Body of pancreas (tissue), 4 donors: ENCODE measurements around the gene LRRC9.
"Not testable (repeated sequence)": the region's sequence is repeated elsewhere in the genome, so short reads cannot be mapped to it uniquely, and the experiment has no call there.

Source experiments
- POLR2A ChIP-seq, 3 donors: fragments of 450-650 bp; IDR thresholded peaks; one replicate each; pipeline ENCODE4 v1.6.1; 2016; ENCODE audit warnings: antibody characterized with exemption in 3 of 3, mild to moderate bottlenecking in 2 of 3
- TF ChIP-seq, protein P1 (sequence below), 7 experiments: fragments of 450-650 bp in 4 of 7; fragments of 200-600 bp in 3 of 7; sonication (generic) in 3 of 7; IDR thresholded peaks; one replicate each; pipeline ENCODE4 v1.5.1; 2016 to 2019; ENCODE audit warnings: antibody characterized with exemption in 7 of 7

DNA sequence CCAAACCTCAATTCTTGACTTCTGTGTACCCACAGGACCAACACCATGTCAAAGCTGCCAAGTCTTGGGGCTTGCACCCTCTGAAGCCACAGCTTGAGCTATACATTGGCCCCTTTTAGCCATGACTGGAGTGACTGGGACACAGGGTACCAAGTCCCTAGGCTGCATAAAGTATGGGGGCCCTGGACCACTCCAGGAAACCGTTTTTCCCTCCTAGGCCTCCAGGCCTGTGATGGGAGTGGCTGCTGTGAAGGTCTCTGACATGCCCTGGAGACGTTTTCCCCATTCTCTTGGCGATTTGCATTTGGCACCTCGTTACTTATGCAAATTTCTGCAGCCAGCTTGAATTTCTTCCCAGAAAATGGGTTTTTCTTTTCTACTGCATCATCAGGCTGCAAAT is 90.3 kb downstream of the LRRC9 start:
- TF ChIP-seq, protein P1, sequence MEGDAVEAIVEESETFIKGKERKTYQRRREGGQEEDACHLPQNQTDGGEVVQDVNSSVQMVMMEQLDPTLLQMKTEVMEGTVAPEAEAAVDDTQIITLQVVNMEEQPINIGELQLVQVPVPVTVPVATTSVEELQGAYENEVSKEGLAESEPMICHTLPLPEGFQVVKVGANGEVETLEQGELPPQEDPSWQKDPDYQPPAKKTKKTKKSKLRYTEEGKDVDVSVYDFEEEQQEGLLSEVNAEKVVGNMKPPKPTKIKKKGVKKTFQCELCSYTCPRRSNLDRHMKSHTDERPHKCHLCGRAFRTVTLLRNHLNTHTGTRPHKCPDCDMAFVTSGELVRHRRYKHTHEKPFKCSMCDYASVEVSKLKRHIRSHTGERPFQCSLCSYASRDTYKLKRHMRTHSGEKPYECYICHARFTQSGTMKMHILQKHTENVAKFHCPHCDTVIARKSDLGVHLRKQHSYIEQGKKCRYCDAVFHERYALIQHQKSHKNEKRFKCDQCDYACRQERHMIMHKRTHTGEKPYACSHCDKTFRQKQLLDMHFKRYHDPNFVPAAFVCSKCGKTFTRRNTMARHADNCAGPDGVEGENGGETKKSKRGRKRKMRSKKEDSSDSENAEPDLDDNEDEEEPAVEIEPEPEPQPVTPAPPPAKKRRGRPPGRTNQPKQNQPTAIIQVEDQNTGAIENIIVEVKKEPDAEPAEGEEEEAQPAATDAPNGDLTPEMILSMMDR (IDR thresholded peaks at IDR 0.05) = not testable (repeated sequence)
- TF ChIP-seq POLR2A (IDR thresholded peaks at IDR 0.05) = not testable (repeated sequence)
